ENCODE data around the gene INSL3.

GRCh38 chr19:17834350-17835181, 13.2 kb upstream of the INSL3 start:
- TF ChIP-seq CTCF (IDR thresholded peaks at IDR 0.05; ENCODE audit: control extremely low read depth in 1 of 3, insufficient read depth in 1 of 3, low read depth in 1 of 3, low read length in 3 of 3) (peak; percentile 38 to 43 (median 42); a peak in 3 of 4 replicates), EZH2 (IDR thresholded peaks at IDR 0.05; ENCODE audit: low read depth, low read length, severe bottlenecking) (no peak), POLR2A (IDR thresholded peaks at IDR 0.05; ENCODE audit: control extremely low read depth in 1 of 2, low read depth in 2 of 2, low read length in 2 of 2) (no peak), TEAD4 (IDR thresholded peaks at IDR 0.05; ENCODE audit: low read depth, low read length) (no peak), TAF1 (IDR thresholded peaks at IDR 0.05; ENCODE audit: low read depth, low read length) (no peak), ATF3 (IDR thresholded peaks at IDR 0.05; ENCODE audit: insufficient read depth, low read depth, low read length) (no peak), RXRA (IDR thresholded peaks at IDR 0.05; ENCODE audit: insufficient read depth, low read depth, low read length) (no peak), MAX (IDR thresholded peaks at IDR 0.05) (no peak), GABPA (IDR thresholded peaks at IDR 0.05; ENCODE audit: borderline replicate concordance, insufficient read depth, low read length) (no peak), JUND (IDR thresholded peaks at IDR 0.05; ENCODE audit: low read length) (no peak), TCF12 (IDR thresholded peaks at IDR 0.05; ENCODE audit: low read depth, low read length) (no peak), CREB1 (IDR thresholded peaks at IDR 0.05) (peak; percentile 51), BCL11A (IDR thresholded peaks at IDR 0.05; ENCODE audit: low read depth in 2 of 2, low read length in 2 of 2) (no peak), ATF2 (IDR thresholded peaks at IDR 0.05; ENCODE audit: low read length) (no peak)

Measured in H1 (cell line).